ENCODE results near the gene BMF.
A peak's percentile ranks its signal among the peaks of the same experiment; 100 is the strongest.

Gene BMF

DNA sequence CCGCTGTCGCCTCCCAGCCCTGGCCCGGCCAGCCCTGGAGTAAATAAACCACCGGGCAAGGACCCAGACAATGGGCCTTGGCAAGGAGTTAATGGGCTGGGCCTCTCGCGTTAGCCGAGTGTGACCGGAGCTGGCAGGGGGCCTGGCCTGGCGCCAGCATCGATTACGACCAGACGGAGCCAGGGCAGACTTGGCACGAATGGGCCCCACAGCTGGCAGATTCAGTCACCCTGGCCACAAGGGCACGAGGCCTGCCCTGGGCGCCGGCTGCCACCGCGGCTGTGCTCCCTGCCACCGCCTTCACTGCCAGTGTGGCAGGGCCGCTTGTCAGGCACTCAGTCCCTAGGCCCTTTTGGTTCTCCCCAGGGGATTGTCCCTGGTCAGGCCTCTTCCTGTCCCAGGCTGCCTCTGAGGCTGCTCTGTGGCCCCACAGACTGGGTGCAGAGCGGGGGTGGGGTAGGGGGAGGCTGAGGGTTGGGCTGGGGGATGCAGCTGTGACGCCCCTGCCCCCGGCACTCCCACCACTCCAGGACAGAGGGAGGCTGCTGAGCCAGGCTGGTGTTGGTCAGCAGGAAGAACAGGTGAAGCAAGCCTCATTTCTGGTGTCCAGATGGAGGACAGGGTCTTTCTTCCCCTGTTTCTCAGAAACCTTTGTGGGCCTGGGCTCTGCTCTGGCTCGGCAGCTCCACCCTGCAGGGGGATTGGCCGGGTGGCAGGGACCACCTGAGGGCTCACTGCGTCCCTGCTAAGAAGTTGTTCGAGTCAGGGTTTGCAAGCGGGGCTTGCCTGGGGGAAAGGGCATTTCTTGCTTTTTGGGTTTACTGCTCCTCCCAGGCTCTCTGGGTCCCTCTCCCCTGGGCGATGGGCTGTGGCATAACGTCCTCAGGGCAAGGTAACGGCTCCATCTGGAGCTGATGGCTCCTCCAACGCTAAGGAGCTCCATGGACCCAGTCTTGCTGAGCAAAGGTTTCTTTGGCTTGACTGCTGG is 39.2 kb downstream of the BMF start:
- FAIRE-seq (peak; percentile 59), DNase-seq (ENCODE audit: insufficient read length, low spot score) (no peak)

DNA sequence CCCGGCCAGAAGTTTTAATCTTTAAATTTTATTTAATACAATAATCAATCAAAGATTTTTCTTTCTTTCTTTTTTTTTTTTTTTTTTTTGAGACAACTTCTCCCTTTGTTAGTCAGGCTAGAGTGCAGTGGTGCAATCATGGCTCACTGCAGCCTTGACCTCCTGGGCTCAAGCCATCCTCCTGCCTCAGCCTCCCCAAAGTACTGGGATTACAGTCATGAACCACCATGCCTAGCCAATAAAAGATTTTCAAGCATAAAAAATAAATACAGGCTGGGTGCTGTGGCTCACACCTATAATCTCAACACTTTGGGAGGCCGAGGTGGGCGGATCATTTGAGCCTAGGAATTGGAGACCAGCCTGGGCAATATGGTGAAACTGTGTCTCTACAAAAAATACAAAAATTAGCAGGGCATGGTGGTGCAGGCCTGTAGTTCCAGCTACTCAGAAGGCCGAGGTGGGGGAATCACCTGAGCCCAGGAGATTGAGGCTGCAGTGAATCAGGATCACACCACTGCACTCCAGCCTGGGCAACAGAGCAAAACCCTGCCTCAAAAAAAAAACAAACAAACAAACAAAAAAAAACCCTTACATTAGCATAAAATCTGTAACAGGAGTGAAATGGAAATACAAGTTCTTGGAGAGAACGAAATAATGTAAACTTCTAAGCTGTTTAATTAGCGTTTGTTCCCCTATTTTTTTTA is 40.6 kb downstream of the BMF start:
- no peak for FAIRE-seq
- no peak for DNase-seq (ENCODE audit: insufficient read length, low spot score)

DNA sequence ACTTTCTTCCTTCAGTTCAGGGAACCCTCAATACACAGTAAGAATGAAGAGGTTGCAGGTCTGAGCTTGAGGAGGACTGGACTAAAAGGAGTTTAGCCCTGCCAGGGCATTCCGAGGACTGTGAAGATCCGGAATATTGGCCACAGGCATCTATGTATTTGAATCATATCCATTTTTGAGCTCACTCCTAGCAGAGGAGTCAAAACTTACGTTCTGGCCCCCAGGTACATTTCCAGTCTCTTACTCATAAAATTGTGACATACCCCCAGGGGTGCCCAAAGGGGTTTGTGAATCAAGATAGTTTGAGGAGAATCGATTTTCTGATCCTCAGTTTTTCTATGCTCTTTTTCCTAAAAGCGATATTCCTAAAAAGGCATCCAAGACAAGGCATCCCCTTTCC is 42.1 kb downstream of the BMF start:
- FAIRE-seq (no peak), DNase-seq (ENCODE audit: insufficient read length, low spot score) (no peak)

DNA sequence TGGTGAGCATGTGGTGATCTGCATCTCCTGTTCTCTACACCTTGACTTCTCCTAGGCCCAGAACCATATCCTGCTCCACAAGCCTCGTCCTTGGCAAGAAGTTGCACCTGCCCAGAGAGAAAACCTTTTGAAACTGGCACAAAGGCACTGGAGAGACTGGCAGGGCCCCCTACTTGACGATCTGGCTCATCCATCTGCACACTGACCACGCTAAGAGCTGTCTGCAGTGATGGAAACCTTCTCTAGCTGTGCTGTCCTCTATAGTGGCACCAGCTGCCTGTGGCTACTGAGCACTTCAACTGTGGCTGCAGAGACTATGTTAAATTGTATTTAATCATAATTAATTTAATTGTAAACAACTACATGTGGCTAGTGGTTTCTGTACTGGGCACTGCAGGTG is 43.5 kb downstream of the BMF start:
- DNase-seq (ENCODE audit: insufficient read length, low spot score), result no peak

DNA sequence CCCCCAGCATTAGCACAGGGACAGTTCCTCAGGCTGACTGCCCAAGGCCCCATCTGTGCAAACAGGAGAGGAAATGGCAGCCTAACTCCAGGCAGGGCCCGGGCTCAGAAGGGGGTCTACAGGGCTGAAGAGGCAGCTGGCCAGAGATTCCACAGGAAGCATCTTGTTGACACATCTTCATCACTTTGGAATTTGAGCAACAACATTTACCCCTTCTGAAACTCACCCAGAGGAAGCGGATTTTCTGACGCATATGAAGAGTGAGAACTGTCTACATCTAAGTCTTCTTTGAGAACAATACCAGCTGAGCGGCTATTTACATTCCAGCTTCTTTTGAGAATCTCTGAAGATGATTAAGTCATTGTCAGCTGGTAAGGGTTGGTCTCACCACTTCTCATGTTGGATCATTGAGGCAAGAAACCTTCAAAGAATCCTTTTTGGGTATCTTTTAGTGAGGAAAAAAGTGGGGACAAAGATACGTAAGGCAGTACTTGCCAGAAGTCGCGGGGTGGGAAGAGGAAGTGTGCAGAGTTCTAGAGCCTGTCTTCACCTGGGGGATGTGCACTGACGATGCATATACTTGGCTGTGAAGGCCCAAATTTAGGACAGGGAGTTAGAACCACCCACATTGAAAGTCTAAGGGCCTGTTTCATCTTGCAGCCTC is 44.3 kb downstream of the BMF start:
- DNase-seq (ENCODE audit: insufficient read length, low spot score), result no peak
- FAIRE-seq, result peak; percentile 98

More for the DNA sequence above, 43.5 kb downstream of the BMF start:
- no peak for FAIRE-seq

DNA sequence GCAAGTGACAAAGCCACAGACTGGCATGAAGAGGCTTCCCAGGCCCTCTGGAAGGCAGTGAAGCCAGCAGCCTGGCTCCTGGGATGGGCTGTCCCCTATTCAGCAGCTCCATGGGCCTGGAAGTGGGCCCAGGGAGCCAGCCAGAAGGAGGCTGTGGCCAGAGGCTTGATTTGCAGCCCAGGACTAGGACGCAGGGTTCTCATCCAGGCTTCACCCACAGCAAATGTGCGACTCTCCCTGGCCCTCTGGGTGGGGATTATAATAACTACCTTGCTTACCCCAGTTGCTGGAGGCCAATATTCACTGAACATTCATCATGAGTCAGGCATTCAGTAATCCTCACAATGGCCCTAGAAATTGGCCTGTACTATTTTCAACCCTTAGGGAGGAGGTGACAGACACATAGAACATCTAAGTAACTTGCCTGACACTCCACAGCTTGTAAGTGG is 45.1 kb downstream of the BMF start:
- FAIRE-seq, result no peak
- no peak for DNase-seq (ENCODE audit: insufficient read length, low spot score)

DNA sequence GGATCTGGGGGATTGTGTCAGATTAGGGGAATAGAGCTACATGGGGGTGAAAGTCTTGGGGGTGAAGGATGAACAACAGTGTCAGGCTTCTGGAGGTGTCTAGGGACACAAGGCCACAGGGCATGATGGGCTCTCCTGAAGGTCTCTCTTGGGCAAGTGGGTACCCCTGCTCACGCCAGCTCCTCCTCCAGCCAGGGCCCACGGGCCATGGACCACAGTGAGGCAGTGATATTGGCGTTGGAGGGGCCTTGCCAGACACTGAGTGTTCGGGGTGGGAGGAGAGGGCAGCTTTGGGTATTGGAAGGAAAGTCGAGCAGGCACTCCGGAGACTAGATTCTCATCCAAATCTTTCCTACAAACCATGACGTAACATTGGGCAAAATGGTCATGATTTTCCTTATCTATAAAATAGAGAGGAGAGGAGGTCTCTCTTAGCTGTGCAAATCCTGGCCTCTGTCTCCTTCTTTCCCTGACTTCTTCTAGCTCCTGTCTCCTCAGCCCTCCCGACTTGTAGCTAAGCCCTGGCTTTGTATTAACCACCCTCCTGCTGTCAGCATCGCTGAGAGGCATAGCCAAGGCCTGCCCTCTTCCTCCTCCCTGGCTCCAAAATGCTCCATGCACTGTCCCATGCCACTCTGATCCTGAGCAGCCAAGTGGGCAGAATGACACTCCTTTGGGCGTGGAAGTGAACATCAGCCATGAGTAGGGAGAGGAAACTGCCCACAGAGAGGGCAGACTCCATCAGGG is 45.7 kb downstream of the BMF start:
- DNase-seq (ENCODE audit: insufficient read length, low spot score) (no peak), FAIRE-seq (no peak)

DNA sequence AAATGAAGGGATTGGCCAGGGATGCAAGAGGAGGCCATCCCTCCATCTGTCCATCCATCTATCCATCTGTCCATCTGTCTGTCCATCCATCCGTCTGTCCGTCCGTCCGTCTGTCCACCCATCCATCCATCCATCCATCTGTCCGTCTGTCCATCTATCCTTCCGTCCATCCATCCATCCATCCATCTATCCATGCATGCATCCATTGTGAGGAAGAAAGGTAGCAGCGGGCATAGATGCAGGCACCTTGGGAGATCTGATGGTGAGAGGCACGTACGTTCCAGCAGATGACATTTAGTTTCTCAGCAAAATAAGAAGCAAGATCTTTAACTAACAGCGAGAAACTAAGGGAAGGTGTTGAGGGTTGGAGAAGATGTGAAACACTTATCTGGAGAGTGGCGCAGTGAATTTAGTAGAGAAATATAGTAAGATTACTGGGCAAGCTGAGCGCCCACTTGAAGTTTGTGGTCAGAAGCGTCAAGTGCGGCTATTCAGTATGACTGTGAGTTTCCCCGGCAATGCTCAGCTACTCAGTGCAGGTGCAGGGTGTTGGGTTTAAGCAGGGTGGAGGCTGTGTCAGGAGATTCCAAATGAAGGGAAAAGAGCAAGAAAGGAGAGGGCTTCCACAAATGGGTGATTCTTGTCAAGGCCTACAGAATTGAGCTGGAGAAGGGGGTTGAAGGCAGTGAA is 47.3 kb downstream of the BMF start:
- DNase-seq (ENCODE audit: insufficient read length, low spot score) (no peak), FAIRE-seq (peak; percentile 99)

DNA sequence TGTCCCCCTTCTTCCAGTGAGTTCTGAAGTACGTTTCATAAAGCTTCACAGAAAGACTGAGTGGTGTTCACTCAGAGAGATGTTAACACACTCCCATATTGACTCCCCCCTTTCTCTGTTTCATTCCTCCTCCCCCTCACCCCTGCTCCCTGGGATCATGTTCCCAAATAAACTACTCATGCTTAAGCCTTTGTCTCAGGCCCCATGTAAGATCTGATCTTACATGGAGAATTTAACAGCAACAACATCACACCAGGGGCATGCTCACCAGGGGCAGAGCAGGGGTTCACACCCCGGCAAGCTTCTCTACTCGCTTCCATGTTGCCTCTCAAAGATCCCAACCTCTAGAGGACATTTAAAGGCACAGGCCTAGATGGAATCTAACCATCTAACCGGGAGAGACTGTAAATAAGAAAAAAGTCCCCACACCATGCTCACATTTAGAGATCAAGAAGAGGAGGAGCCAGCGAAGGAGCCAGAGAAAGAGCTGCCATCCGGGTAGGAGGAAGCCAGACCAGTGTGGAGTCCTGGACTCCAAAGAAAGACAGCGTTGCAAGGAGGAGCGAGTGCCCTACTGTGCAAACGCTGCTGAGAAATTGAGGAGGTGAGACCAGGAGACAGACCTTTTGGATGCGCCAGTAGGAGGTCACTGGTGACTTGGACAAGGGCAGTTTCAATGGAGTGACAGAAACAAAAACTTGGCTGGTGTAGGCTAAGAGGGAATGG is 48.3 kb downstream of the BMF start:
- no peak for DNase-seq (ENCODE audit: insufficient read length, low spot score)
- no peak for FAIRE-seq

DNA sequence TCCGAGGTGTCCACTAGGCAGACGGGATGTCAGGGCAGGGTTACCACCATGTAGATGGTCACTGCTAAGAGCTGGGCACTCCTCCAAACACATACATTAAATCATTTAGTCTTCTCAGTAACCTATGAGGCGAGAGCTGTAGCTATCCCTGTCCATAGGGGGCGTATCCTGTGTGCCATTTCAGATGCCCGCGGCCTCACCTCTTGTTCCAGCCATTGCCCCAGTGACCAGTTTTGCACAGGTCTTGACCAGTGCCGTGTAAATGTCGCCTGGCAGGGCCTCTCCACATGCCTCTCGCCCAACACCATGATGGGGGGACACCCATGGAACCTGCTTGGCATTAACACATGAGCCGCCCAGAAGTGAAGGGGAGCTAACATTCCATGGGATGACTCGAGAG is 48.9 kb downstream of the BMF start:
- peak; percentile 44 for FAIRE-seq
- DNase-seq (ENCODE audit: insufficient read length, low spot score), result no peak

DNA sequence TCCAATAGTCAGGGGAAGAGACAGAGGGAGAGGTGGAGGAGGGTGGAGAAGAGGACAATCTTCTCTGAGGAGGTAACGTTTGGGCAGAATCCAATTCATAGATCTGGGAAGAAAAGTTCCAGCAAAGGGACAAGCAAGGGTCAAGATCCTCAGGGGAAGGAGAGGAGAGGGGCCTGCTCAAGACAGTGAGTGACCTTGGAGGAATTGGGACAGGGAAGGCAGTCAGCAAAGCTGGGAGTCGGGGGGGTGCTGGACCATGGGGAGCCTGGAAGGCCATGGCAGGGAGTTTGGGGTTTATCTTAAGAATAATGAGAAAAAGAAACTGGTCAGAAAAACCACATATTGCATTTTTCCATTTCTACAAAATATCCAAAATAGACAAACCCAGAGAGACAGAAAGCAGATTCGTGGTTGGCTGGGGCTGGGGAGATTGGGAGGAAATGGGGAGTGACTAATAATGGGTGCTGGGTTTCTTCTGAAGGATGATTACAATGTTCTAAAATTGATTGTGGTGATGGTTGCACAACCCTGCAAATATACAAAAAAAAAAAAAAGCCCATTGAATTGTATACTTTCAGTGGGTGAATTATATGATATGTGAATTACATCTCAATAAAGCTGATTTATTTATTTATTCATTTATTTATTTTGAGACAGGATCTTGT is 50.1 kb downstream of the BMF start:
- peak; percentile 78 for FAIRE-seq
- DNase-seq (ENCODE audit: insufficient read length, low spot score), result no peak

DNA sequence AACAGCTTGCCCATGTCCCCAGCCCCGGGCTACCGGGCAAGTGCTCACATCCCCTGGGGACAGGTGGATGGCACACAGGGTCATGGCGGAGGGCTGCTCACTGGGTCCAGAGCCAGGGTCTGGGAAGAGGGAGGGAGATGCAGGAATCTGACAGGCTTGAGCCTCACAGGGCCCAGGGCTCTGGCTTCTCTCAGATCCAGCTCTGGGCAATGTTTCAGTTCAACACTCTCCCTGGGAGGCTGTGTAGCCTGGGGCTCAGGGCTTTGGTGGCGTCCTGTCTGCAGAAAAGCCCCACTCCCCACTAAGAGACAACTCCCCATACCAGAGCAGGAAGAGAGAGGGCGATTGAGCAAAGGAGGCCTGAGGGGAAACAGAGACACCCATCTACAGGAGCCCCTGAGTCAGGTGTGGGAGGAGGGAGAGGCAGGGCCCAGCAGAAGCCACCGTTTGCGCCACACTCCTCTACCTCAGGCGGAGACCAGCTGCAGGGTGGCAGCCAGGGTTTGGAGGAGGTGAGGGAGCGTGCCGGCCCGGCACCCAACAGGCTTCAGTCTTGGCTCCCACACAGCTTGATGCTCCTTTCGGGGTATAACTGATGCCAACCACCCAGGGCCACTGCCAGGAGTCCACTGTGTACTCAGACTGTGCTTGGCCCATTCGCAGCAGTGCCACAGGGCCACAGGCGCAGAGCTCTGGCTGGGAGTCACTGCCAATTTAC is 52.9 kb downstream of the BMF start:
- DNase-seq (ENCODE audit: insufficient read length, low spot score), result no peak
- no peak for FAIRE-seq

DNA sequence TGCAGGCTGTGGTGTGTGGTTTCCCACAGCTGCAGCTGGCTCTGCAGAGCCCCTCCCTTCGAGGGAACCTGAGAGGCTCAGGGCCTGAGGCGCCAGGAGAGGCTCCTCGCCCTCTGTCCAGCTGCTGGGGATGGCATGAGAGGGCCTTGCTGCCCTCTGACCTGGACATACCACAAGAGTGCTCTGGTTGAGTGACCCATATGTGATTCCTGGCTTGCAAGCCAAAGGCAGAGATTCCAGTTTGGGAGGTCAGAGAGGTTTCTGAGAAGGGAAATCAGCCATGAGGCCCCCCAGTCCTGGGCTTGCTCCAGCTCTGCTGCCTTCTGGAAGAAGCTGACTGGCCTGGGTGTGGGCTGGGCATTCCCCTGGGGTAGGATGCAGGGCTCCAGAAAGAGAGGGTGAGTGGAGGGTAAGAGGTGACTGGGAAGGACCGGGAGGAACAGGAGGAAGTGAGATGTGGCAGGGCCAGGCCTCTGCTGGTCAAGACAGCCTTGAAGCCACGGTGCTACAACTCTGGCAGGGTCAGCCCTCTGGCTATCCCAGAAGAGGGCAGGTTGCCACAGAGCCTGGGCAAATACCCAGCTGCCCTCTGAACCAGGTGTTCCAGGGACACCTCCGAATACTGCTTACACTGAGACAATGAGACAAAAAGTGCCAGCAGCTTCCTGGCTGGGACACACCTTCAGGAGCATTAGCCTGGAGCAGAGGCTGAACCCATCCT is 53.7 kb downstream of the BMF start:
- FAIRE-seq, result peak; percentile 99
- no peak for DNase-seq (ENCODE audit: insufficient read length, low spot score)

DNA sequence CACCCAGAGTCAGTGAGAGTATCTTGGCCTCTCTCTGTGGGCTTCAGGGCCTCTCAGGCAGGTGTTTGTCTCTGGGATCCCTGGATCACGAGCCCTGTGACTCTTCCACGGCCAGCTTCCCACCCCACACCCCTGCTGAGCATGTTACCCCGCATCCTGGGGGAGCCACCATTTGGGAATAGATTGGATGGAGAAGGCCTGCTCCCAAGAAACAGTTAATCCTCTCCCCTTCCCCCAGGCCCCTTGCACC is 54.1 kb downstream of the BMF start:
- DNase-seq (ENCODE audit: insufficient read length, low spot score) (no peak), FAIRE-seq (no peak)

DNA sequence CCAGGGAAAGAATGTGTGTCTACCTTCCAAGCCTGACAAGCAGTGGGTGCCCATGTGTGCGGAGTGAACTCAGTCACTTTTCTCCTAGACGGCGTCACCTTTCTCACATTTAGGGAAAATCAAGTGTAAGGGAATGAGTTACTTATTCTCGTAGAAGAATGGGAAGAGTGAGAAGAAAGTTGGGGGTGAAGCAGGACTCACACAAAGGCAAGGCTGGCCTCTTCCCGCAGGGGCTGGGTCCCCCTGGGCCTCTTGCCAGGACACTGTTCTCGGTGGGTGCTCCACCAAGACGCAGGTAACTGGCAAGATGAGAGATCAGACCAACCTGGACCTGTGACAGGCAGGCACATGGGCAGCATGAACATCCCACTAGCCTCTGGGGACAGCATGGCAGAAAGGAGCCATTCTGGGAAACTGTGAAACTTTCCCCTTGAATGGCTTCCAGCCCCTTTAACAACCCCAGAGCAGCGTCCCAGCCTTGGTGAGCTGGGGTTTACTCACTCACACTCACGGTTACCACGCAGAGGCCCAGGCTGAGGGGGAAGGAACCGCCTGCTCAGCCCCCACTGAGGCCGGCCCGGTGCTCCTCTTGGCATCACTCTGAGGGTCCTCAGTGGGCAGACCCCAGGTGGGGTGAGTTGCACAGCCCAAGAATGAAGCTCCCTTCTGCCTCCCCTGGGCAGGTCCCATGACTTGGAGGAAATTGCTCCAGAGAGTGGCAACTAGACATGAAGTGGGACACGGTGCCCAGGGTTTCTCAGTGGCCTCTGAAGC is 54.7 kb downstream of the BMF start:
- no peak for DNase-seq (ENCODE audit: insufficient read length, low spot score)
- peak; percentile 48 for FAIRE-seq

DNA sequence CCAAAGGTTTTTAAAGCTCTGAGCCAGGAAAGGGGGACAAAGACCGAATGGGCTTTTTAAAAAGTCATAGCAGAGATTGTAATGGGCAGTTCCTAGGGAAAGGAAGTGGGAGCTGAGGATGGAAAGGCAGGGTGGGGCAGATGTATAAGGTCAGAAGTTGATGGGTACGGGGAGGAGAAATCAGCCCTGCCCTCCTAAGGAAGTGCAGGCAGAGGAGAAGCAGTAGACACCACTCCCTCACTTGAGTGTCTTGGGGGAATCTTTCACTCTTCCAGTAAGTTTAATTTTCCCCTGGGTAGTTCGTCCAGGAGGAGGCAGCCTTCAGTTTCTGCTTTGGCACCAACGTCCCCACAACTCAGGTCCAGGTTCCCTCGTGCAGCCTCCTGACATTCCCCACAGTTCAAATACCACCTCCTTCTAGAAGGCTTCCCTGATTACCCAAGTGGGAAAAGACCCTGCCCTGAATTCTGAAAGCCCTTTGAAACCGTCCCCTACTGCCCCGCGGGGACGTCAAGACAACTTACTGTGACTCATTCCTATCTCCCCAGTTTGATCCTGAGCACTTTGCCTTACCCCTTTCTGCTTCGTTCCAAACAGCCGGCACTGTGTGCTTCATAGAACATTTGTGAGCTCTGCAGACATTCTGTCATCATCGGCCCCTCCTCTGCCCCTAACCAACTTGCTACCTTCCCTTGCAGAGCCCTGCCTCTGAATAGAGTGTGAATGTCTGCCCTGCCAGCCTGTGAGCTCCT is 55.4 kb downstream of the BMF start:
- FAIRE-seq, result no peak
- no peak for DNase-seq (ENCODE audit: insufficient read length, low spot score)
